H1 (cell line): ENCODE measurements around the gene LTC4S. TPM values are rescaled to one million over a fixed set of nuclear protein-coding genes. Genes with fewer than 3 reads are reported as not detected.

Source experiments
- CTCF ChIA-PET: fragments of 300-600 bp; sonication (Branson Sonifier 250); formaldehyde crosslinking; loops from one replicate; lab custom pipeline; 2021; ENCODE audit not compliant: partially characterized antibody; lab: Charles Lee
- POLR2A ChIA-PET: fragments of 300-600 bp; sonication (Branson Sonifier 250); formaldehyde crosslinking; loops from one replicate; lab custom pipeline; 2021; ENCODE audit warnings: inconsistent platforms; ENCODE audit not compliant: partially characterized antibody; lab: Charles Lee
- DNase-seq, 2 experiments: peaks; one replicate each; pipeline versions ENCODE4 v3.0.0 to v3.0.0-alpha.2; 2010 to 2022; ENCODE audit warnings: low spot score in 2 of 2, low read depth in 1 of 2, mixed read lengths in 1 of 2
- FAIRE-seq: peaks from 2 replicates; lab custom pipeline; 2011; peaks lifted over from hg19 to GRCh38; lab: Jason Lieb, UNC
- H2AFZ ChIP-seq: 2 replicates; pipeline ENCODE4 v1.8.1; 2012; ENCODE audit warnings: low read length, inconsistent platforms
- H2AK5ac ChIP-seq: 2 replicates; pipeline ENCODE4 v1.6.1; 2013; ENCODE audit warnings: low read depth, low read length
- H2BK120ac ChIP-seq: replicated peaks from 2 replicates; pipeline ENCODE3; 2013; ENCODE audit warnings: low read depth, low read length, inconsistent platforms
- H2BK12ac ChIP-seq: 2 replicates; pipeline ENCODE4 v1.6.1; 2013; ENCODE audit warnings: low read depth, low read length
- H2BK15ac ChIP-seq: 2 replicates; pipeline ENCODE4 v1.6.1; 2013; ENCODE audit warnings: low read length
- H2BK20ac ChIP-seq: 2 replicates; pipeline ENCODE4 v1.6.1; 2013; ENCODE audit warnings: low read length
- H2BK5ac ChIP-seq: 2 replicates; pipeline ENCODE4 v1.6.1; 2013; ENCODE audit warnings: low read depth, low read length
- H3K14ac ChIP-seq: 2 replicates; pipeline ENCODE4 v1.6.1; 2013; ENCODE audit warnings: inconsistent platforms; ENCODE audit not compliant: insufficient read length
- H3K18ac ChIP-seq: 2 replicates; pipeline ENCODE4 v1.6.1; 2013; ENCODE audit warnings: low read length; ENCODE audit errors: extremely low read depth
- H3K23ac ChIP-seq: 2 replicates; pipeline ENCODE4 v1.6.1; 2013; ENCODE audit warnings: inconsistent platforms; ENCODE audit not compliant: insufficient read length
- H3K23me2 ChIP-seq: 2 replicates; pipeline ENCODE4 v1.6.1; 2013; ENCODE audit warnings: low read depth, low read length
- H3K27ac ChIP-seq: 2 replicates; pipeline ENCODE4 v1.6.1; 2011; ENCODE audit warnings: low read depth, low read length, inconsistent platforms
- H3K27me3 ChIP-seq, 4 experiments: replicated peaks in 1 of 4; 1 replicate in 1 of 4; 2 replicates in 3 of 4; pipeline versions ENCODE4 v1.6.1 to v1.8.1; 2011 to 2013; ENCODE audit warnings: low read length in 3 of 4, mild to moderate bottlenecking in 3 of 4, inconsistent platforms in 2 of 4, mixed read lengths in 2 of 4, moderate library complexity in 1 of 4; ENCODE audit not compliant: control insufficient read depth in 3 of 4, insufficient read depth in 3 of 4; ENCODE audit errors: extremely low read depth in 1 of 4
- H3K36me3 ChIP-seq, 4 experiments: 2 replicates each; pipeline versions ENCODE4 v1.6.1 to v1.8.1; 2011 to 2013; ENCODE audit warnings: mild to moderate bottlenecking in 4 of 4, low read length in 3 of 4, moderate library complexity in 2 of 4, control low read depth in 1 of 4, inconsistent platforms in 1 of 4; ENCODE audit not compliant: insufficient read depth in 4 of 4, control insufficient read depth in 2 of 4
- H3K4ac ChIP-seq: replicated peaks from 2 replicates; pipeline ENCODE3; 2013; ENCODE audit warnings: low read length, low read depth, mixed read lengths, inconsistent platforms; ENCODE audit not compliant: insufficient read length
- H3K4me1 ChIP-seq, 4 experiments: replicated peaks in 1 of 4; 1 replicate in 1 of 4; 2 replicates in 3 of 4; pipeline versions ENCODE4 v1.6.1 to v1.8.1; 2011 to 2013; ENCODE audit warnings: low read length in 3 of 4, inconsistent platforms in 2 of 4, mixed read lengths in 1 of 4; ENCODE audit not compliant: insufficient read depth in 4 of 4, control insufficient read depth in 3 of 4
- H3K4me2 ChIP-seq, 2 experiments: 2 replicates each; pipeline versions ENCODE4 v1.6.1 to v1.8.1; 2011 to 2013; ENCODE audit warnings: low read depth in 2 of 2, low read length in 2 of 2, control low read depth in 1 of 2, inconsistent platforms in 1 of 2, mild to moderate bottlenecking in 1 of 2; ENCODE audit not compliant: insufficient read depth in 1 of 2
- H3K4me3 ChIP-seq, 4 experiments: fragments of 200-600, 300-600 bp in 1 of 4; sonication (generic), shearing (Covaris generic), sonication (Bioruptor Twin) in 1 of 4; 2 replicates each; pipeline versions ENCODE4 v1.5.1 to v1.8.1; 2011 to 2016; ENCODE audit warnings: low read length in 4 of 4, low read depth in 3 of 4, control low read depth in 2 of 4, inconsistent platforms in 2 of 4, mild to moderate bottlenecking in 2 of 4, mixed read lengths in 1 of 4, moderate library complexity in 1 of 4; ENCODE audit not compliant: insufficient read depth in 2 of 4; ENCODE audit errors: extremely low read depth in 1 of 4
- H3K56ac ChIP-seq: replicated peaks from 2 replicates; pipeline ENCODE3; 2013; ENCODE audit warnings: low read depth, mild to moderate bottlenecking, mixed read lengths, low read length, inconsistent platforms; ENCODE audit not compliant: insufficient read length
- H3K79me1 ChIP-seq: 2 replicates; pipeline ENCODE4 v1.6.1; 2013; ENCODE audit warnings: low read depth, low read length, control low read depth
- H3K79me2 ChIP-seq, 2 experiments: 2 replicates each; pipeline versions ENCODE4 v1.6.1 to v1.8.1; 2012 to 2013; ENCODE audit warnings: low read length in 2 of 2, mild to moderate bottlenecking in 2 of 2, inconsistent platforms in 1 of 2; ENCODE audit not compliant: insufficient read depth in 2 of 2, control insufficient read depth in 1 of 2
- H3K9ac ChIP-seq, 4 experiments: replicated peaks in 1 of 4; 1 replicate in 1 of 4; 2 replicates in 3 of 4; pipeline versions ENCODE4 v1.6.1 to v1.8.1; 2011 to 2013; ENCODE audit warnings: low read depth in 3 of 4, low read length in 3 of 4, control low read depth in 2 of 4, mild to moderate bottlenecking in 2 of 4, moderate library complexity in 2 of 4, inconsistent platforms in 1 of 4; ENCODE audit errors: extremely low read depth in 1 of 4
- H3K9me3 ChIP-seq, 2 experiments: 2 replicates each; pipeline versions ENCODE4 v1.6.1 to v1.8.1; 2012 to 2013; ENCODE audit warnings: mild to moderate bottlenecking in 2 of 2, moderate library complexity in 2 of 2, control low read depth in 1 of 2, inconsistent platforms in 1 of 2, low read depth in 1 of 2, low read length in 1 of 2, mixed read lengths in 1 of 2; ENCODE audit not compliant: insufficient read depth in 2 of 2
- H4K20me1 ChIP-seq, 2 experiments: replicated peaks in 1 of 2; 2 replicates each; pipeline versions ENCODE3 to v1.8.1; 2011 to 2013; ENCODE audit warnings: inconsistent platforms in 2 of 2, low read length in 2 of 2, mild to moderate bottlenecking in 1 of 2; ENCODE audit not compliant: insufficient read depth in 2 of 2, control insufficient read depth in 1 of 2
- H4K5ac ChIP-seq: 2 replicates; pipeline ENCODE4 v1.6.1; 2013; ENCODE audit warnings: low read length, low read depth, mixed read lengths, inconsistent platforms; ENCODE audit not compliant: insufficient read length
- H4K8ac ChIP-seq: 2 replicates; pipeline ENCODE4 v1.8.0; 2013; ENCODE audit warnings: mild to moderate bottlenecking, moderate library complexity, low read length, inconsistent platforms; ENCODE audit not compliant: insufficient read depth; ENCODE audit errors: extremely low read depth
- H4K91ac ChIP-seq: replicated peaks from 2 replicates; pipeline ENCODE3; 2013; ENCODE audit warnings: low read length, mixed read lengths, inconsistent platforms; ENCODE audit not compliant: insufficient read length
- BRCA1 ChIP-seq: IDR thresholded peaks from 2 replicates; pipeline ENCODE4 v1.6.1; 2012; ENCODE audit warnings: low read depth, low read length, improper control_type of control experiment
- CREB1 ChIP-seq: IDR thresholded peaks from 2 replicates; pipeline ENCODE4 v1.6.1; 2012; ENCODE audit warnings: inconsistent platforms
- CTBP2 ChIP-seq: IDR thresholded peaks from 2 replicates; pipeline ENCODE4 v1.7.0; 2011; ENCODE audit warnings: borderline replicate concordance, mild to moderate bottlenecking, moderate library complexity, mixed read lengths, low read length; ENCODE audit not compliant: insufficient read depth, insufficient read length
- EZH2 ChIP-seq: fragments of 200-600 bp; sonication (generic); IDR thresholded peaks from 2 replicates; pipeline ENCODE4 v1.7.1; 2012; ENCODE audit warnings: low read depth, mild to moderate bottlenecking, moderate library complexity, low read length, inconsistent platforms; ENCODE audit not compliant: severe bottlenecking
- HDAC6 ChIP-seq: IDR thresholded peaks from one replicate; pipeline ENCODE4 v1.7.1; 2012; ENCODE audit warnings: low read depth, mild to moderate bottlenecking, inconsistent platforms, low read length, moderate library complexity
- RFX5 ChIP-seq: IDR thresholded peaks from 2 replicates; pipeline ENCODE4 v1.6.1; 2011; ENCODE audit warnings: low read depth, low read length, improper control_type of control experiment, borderline replicate concordance
- whole genome bisulfite sequencing, 2 experiments: shearing (Covaris generic) in 1 of 2; methylation state at CpG; one replicate each; pipeline versions ENCODE4 v1.1.6 to v1.1.7; 2013 to 2015; ENCODE audit warnings: low lambda C conversion rate in 2 of 2, mixed read lengths in 2 of 2, inconsistent platforms in 1 of 2, low coverage in 1 of 2, missing lambda C conversion rate in 1 of 2; ENCODE audit not compliant: insufficient replicate concordance in 2 of 2, insufficient coverage in 1 of 2, insufficient read length in 1 of 2; ENCODE audit errors: extremely low coverage in 1 of 2, missing lambda C conversion rate in 1 of 2; 5-methylcytosine and 5-hydroxymethylcytosine counted together
- polyA plus RNA-seq, 7 experiments: library from polyadenylated mRNA; depleted of rRNA in 3 of 7; stranded (reverse) in 5 of 7; unstranded in 2 of 7; fragments of >200 nt in 5 of 7; fragments of 200-250 nt in 2 of 7; gene quantifications; 1 replicate in 5 of 7; 2 replicates in 1 of 7; 4 replicates in 1 of 7; pipeline versions ENCODE4 v1.2.1 to v1.2.3, GENCODE V29; 2011 to 2013; ENCODE audit warnings: missing spikeins in 2 of 7, mixed read lengths in 2 of 7
- total RNA-seq: library from RNA; stranded (reverse); fragmentation: NEBNext Ultra II Directional; extraction: Animal tissue kit (Norgen Biotek cat#: 25700); gene quantifications from 2 replicates; pipeline ENCODE4 v1.2.1, GENCODE V29; 2021
- TF ChIP-seq, protein P1 (sequence below), 3 experiments: IDR thresholded peaks; 1 replicate in 2 of 3; 2 replicates in 1 of 3; pipeline versions ENCODE4 v1.5.1 to v1.6.1; 2011; ENCODE audit warnings: low read length in 3 of 3, mild to moderate bottlenecking in 3 of 3, inconsistent platforms in 2 of 3, low read depth in 1 of 3, moderate library complexity in 1 of 3; ENCODE audit not compliant: insufficient read depth in 1 of 3; ENCODE audit errors: control extremely low read depth in 1 of 3
- TF ChIP-seq, protein P2 (sequence below): IDR thresholded peaks from 2 replicates; pipeline ENCODE4 v1.6.1; 2012; ENCODE audit warnings: inconsistent platforms

Gene LTC4S
- total and polyA plus RNA-seq, 2 of the 8 experiments (the other 6 are each of a cell fraction or from before 2014, with no cell fraction given) = 2.2 to 3.7 TPM

DNA sequence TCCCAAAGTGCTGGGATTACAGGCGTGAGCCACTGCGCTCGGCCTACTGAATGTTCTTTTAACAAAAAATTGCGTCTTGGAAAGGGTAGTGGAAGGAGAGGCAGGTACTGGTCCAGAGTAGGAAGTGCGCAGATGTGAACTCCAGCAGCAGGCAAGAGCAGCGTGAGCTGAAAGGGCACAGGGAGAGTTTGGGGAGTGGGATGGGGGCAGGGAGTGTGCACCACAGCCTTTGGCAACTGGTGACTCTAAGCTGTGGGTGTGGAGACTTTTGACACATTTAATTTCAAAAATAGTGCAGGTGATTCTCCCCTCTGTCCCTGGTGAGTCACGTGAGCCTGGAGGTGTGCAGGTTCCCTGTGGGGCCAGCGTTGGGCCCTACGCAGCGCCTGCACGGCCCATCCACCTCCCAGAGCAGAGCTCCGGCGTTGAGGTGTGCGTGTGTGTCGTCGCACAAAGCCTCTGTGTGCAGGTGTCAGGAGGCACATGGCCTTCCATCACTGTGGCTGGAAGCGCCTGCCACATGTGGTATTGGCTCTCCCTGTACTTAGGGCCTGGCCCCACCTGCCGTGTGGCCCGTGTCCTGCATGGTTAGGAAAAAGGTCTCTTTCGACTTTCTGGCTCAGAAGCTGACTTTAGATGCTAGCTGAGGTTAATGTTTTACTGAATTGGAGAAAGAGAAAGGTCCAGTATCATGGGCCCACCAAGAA is 38.4 kb downstream of the LTC4S start:
- H4K91ac ChIP-seq = no peak overlapping the region
- H3K9ac ChIP-seq = no peak overlapping the region
- H3K4ac ChIP-seq = no peak overlapping the region
- no peak overlapping the region for H2AK5ac ChIP-seq
- H3K18ac ChIP-seq = no peak overlapping the region; the same call in 1 of the 2 replicates
- peaks cover 4 to 10% of the 10 kb centered on the region in 2 experiments for H4K20me1 ChIP-seq
- ChIA-PET CTCF (interaction anchor here (0.9 to 1.9 kb wide), 8 partner anchors 11 to 497 kb away, joined by 3 to 8 read pairs (median 3); no protein-coding TSS in a partner anchor), POLR2A (interaction anchor here (0.6 to 5.7 kb wide), 7 partner anchors 8 to 86 kb away, joined by 3 to 47 read pairs (median 6); partner anchors contain the start of gene SQSTM1)
- no peaks in the 10 kb centered on the region for H3K79me2 ChIP-seq
- no peaks in the 10 kb centered on the region for H3K27me3 ChIP-seq
- no peak overlapping the region for H3K23ac ChIP-seq
- FAIRE-seq (no peak), DNase-seq (no peak)
- H4K8ac ChIP-seq = no peak overlapping the region
- no peaks in the 10 kb centered on the region; the same call in 1 of the 2 replicates for H3K79me1 ChIP-seq
- no peak overlapping the region for H3K4me2 ChIP-seq
- H3K23me2 ChIP-seq = no peaks in the 10 kb centered on the region
- no peak overlapping the region for H2BK5ac ChIP-seq
- no peaks in the 10 kb centered on the region; a peak in 1 of 4 replicates for H3K9me3 ChIP-seq
- H3K27ac ChIP-seq = no peak overlapping the region
- H3K56ac ChIP-seq = no peak overlapping the region
- no peak overlapping the region for H2BK20ac ChIP-seq
- no peak overlapping the region for H2BK15ac ChIP-seq
- no peak overlapping the region for H2AFZ ChIP-seq
- no peak overlapping the region for H3K14ac ChIP-seq
- H2BK12ac ChIP-seq = no peak overlapping the region
- 94% methylated on average over 20 of the region's 20 CpGs; no CpG with 5 or more reads in 1 of the 2 experiments for WGBS, 2 experiments
- no peak overlapping the region for H4K5ac ChIP-seq
- peaks cover 23 to 67% (median 49%) of the 10 kb centered on the region in 4 experiments for H3K36me3 ChIP-seq
- H2BK120ac ChIP-seq = no peak overlapping the region
- H3K4me3 ChIP-seq = no peak overlapping the region
- peaks cover 0 to 3% (median 1%) of the 10 kb centered on the region in 4 experiments; a peak in 4 of 7 replicates for H3K4me1 ChIP-seq
- TF ChIP-seq BRCA1 = no peak
- TF ChIP-seq, protein P1, sequence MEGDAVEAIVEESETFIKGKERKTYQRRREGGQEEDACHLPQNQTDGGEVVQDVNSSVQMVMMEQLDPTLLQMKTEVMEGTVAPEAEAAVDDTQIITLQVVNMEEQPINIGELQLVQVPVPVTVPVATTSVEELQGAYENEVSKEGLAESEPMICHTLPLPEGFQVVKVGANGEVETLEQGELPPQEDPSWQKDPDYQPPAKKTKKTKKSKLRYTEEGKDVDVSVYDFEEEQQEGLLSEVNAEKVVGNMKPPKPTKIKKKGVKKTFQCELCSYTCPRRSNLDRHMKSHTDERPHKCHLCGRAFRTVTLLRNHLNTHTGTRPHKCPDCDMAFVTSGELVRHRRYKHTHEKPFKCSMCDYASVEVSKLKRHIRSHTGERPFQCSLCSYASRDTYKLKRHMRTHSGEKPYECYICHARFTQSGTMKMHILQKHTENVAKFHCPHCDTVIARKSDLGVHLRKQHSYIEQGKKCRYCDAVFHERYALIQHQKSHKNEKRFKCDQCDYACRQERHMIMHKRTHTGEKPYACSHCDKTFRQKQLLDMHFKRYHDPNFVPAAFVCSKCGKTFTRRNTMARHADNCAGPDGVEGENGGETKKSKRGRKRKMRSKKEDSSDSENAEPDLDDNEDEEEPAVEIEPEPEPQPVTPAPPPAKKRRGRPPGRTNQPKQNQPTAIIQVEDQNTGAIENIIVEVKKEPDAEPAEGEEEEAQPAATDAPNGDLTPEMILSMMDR (IDR thresholded peaks at IDR 0.05; ENCODE audit: control extremely low read depth in 1 of 3, insufficient read depth in 1 of 3, low read depth in 1 of 3, low read length in 3 of 3) = no peak
- no peak for TF ChIP-seq CTBP2
- no peak for TF ChIP-seq HDAC6
- TF ChIP-seq RFX5 = no peak
- no peak for TF ChIP-seq CREB1
- TF ChIP-seq, protein P2, sequence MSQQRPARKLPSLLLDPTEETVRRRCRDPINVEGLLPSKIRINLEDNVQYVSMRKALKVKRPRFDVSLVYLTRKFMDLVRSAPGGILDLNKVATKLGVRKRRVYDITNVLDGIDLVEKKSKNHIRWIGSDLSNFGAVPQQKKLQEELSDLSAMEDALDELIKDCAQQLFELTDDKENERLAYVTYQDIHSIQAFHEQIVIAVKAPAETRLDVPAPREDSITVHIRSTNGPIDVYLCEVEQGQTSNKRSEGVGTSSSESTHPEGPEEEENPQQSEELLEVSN = no peak
- no peak for TF ChIP-seq EZH2
